Measurements from ENCODE around the gene RHBDL2.
A peak's percentile ranks its signal among the peaks of the same experiment; 100 is the strongest.
"Not testable (repeated sequence)": the region's sequence is repeated elsewhere in the genome, so short reads cannot be mapped to it uniquely, and the experiment has no call there.

The RHBDL2 gene

DNA sequence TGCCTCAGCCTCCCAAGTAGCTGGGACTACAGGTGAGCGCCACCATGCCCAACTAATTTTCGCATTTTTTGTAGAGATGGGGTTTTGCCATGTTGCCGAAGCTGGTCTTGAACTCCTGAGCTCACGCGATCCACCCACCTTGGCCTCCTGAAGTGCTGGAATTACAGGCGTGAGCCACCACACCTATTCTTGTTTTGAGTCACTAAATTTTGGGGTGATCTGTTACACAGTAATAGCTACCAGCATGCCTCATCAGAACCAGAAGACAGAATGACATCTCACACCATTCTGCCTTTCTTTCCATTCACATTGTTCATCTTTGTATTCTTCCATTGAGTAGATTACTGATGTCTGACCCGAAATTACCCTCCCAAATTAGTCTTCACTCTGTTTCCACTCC lies 9.1 kb downstream of the RHBDL2 start:
- DNase-seq = no peak

DNA sequence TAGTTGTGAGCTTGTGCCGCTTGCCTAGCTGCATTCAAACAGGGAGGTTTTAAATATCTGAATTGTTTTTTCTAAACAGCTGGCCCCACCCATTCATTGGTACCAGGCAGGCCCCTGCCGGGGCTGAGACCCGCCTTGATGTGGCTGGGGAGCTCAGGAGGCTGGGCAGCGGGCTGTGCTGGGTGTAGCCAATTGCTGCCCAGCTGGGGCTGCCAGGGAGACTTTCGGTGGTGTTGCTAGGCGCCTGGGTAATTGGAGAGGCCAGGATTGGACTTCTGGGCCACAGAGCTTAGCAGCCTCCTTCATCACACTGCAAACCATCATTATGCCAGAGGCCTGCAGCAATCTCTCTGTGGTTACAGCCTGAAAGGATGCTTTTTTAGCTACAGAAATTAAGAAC lies 12.2 kb downstream of the RHBDL2 start:
- DNase-seq = no peak

DNA sequence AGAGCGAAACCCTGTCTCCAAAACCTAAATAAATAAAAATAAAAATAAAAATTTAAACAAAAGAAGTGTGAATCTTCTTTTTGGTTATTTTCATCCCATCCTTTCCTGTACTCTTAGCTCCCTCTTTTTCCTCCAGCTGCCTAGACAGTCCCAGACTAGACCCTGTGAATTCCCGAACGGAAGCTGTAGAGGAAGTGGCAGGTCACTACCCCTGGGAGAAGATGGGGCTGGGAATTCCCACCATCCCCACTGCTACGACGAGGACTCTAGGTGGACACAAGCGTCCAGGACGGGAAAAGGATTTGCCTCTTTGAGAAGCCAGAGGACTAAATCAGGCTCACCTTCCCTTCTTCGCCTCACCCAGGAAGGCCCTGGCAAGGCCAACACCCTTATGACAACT lies 12.6 kb downstream of the RHBDL2 start:
- no peak for DNase-seq

DNA sequence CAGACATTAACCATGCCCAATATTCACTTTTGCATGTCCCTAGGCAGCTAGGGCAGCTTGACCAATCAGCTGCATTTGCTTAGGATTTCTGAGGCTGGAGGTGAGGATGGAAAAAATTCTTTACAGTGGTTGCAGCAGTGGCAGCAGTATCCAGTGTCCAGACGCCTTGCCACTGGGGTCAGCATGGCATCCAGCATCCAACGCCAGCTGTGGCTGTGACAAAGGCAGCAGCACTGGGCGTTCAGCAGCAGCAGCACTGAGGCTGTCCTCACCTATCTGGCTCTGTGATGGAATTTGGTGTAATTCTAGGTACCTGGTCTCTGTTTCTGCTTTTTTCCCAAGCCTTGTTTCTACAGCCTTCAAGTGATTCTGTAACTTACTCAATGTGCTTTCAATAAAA lies 15.5 kb downstream of the RHBDL2 start:
- DNase-seq = no peak

DNA sequence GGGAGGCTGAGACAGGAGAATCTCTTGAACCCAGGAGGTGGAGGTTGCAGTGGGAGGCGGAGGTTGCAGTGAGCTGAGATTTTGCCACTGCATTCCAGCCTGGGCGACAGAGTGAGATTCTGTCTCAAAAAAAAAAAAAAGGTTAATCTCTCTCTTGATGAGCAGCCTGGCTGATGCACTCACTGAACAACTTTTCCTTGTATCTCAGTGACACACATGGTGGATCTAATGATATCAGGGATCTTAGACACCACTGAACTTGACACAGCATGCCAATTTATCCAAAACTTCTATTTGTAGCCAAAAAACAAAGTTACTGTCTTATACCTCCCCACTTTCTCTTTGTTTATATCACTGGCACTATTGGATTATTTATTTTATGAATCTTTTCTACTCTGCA lies 16.2 kb downstream of the RHBDL2 start:
- DNase-seq = no peak

DNA sequence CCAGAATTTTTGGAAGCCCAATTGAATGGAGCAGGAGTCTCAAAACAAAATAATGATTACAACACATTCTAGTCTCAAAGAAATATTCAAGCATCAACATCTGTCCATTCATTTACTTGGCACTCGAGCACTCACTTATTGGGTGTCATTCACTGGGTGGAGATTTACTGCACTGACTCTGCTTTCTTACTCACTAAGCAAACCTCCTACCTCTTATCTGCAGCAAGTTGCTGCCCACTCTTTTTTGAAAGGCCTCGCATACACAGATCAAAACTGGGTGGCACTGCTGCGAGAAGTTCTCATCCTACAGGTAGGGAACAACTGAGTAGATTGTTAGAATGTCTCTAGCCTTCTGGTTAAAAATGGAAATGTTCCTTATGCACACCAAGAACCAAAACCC lies 18.0 kb downstream of the RHBDL2 start:
- DNase-seq = no peak

DNA sequence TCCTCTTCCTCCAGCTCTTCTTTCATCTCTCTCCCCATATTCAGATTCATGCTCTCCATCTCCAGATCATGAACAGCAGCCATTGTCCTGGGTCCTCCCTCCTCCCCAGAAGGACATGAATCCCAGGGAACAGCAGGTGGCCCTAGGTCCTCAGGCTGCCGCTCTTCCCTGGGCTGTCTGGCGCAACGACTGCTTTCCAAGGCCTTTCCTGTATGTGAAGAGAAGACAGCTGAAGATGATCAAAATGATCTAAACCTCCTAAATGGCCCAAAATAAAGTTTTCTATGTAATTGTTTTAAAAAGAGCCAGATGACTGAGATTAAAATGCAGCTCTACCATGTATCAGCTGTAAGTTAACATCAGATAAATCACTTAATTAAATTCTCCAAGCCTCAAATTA lies 22.5 kb downstream of the RHBDL2 start:
- DNase-seq = no peak

DNA sequence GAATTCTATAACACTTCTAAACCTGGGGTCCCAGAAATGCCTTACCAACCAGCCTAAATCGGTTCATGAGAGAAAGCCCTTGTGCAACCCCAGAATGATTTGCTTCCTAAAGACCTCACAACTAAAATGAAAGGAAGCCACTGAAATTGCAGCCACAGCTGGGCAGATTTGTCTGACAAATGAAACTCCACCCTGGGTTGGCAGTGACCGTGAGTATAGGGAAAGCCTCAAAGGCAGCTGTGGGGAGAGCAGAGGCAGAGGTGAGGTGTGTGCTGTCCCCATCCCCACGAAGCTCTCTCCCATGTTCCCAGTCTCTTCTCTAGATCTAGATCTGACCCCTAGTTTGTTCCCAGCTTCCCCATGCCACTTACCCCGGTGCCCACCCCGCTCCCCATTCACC lies 23.1 kb downstream of the RHBDL2 start:
- DNase-seq = no peak

DNA sequence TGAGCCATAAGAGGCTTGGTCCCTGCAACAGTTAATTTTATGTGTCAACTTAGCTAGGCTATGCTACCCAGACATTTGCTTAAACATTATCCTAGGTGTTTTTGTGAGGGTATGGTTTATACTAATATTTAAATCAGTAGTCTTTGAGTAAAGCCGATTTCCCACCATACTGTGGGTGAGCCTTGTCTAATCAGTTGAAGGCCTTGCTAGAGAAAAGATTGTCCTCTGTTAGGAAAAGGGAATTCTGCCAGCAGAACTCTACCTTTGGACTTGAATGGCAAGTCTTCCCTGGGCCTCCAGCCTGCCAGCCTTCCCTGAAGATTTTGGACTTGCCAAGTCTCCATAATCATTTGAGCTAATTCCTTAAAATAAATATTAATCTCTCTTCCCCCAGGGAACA lies 23.9 kb downstream of the RHBDL2 start:
- DNase-seq = no peak

DNA sequence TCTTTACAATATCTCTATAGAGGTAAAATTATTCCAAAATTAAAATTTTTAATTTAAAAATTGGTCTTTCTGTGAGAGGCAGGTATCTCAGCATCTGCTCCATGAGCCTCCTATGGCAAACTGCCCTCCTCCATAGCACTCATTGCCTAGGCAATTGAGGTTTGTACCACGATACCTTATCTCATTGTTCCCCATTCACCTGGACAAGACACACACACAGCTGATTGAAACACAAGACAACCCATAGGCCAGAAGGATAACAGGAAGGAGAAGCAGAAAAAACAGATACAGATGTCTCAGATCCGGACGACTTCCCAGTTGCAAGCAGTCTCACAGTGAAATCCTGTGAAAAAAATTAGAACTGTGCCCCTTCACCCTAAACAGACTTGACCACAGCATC lies 24.3 kb downstream of the RHBDL2 start:
- no peak for DNase-seq

DNA sequence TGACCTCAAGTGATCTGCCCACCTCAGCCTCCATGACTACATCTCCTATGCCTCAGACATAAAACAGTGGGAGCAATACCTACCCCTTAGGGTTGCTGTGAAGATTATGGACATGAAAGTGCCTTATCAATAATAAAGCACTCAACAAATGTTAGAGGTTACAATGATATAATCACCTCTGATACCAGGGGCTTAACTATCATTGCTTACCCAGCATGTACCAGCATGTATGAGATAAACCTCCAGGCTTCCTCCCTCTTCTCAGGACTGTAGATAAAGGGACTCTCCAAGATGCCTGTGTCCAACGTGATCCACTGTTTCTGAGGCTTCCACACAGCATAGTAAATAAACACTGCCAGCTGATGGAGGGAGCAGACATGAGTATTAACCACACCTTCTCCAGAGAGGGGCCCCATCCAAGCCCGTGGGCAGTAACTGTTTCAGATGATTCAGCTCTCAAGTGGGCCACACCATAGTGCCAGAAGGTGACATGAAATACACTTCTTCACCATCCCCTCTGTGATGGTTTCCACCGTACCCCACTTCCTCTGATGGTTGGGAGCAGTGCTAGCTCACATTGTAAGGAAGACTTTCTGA lies 26.2 kb downstream of the RHBDL2 start:
- DNase-seq = no peak

DNA sequence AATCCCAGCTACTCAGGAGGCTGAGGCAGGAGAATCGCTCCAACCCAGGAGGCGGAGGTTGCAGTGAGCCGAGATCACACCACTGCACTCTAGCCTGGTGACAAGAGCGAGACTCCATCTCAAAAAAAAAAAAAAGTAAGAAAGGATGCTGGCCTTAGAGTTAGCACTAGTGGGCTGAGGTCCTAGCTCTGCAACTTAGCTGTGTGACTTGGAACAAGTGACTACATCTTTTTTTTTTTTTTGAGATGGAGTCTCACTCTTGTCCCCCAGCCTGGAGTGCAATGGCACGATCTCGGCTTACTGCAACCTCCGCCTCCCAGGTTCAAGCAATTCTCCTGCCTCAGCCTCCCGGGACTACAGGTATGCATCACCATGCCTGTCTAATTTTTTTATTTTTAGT lies 26.7 kb downstream of the RHBDL2 start:
- not testable (repeated sequence) for DNase-seq

DNA sequence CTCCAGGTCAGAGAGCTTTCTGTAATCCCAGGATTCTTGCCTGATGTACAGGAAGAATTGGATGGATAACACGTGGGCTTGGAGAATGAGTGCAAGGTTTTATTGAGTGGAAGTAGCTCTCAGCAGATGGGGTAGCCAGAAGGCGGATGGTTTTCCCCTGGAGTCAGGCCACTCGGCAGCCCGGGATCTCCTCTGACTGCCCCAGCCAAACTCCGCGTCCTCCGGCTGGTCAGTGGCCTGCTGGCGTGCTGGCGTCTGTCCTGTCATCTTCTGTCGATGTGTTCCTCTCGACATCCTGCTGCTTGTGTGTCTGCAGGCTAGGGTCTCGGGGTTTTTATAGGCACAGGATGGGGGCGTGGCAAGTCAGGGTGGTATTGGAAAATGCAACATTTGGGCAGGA lies 32.8 kb downstream of the RHBDL2 start:
- DNase-seq = peak in 1 of 2 experiments; percentile 21

DNA sequence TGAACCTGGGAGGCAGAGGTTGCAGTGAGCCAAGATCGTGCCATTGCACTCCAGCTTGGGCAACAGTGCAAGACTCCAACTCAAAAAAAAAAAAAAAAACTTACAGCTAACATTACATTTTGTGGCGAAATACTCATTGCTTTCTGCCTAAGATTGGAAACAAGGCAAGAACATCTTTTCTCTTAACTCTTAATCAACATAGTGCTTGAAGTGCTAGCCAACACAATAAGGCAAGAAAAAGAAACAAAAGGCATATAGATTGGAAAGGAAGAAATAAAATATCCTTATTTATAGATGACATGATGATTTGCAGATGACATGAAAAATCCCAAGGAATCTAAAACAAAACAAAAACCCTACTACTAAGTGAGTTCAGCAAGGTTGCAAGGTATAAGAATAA lies 35.6 kb downstream of the RHBDL2 start:
- DNase-seq = no peak

DNA sequence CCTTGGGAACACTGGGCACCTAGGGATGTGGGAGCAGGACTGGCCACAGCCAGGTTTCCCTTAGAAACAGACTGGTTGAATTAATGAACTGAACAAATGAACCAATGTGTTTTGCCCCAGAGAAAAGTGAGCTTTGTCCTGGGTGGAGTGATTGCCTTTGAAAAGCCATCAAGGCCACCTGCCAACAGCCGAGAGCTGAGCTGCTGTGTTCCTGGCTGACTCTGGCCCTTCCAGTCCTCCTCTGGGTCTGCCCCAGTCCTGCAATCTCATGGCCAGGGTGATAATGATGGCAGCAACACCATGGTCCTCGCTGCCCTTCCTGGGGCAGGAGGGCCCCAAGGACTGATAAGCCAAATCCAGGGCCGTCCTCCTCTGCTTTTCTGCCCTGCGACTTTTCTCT lies 42.1 kb downstream of the RHBDL2 start:
- DNase-seq = no peak

DNA sequence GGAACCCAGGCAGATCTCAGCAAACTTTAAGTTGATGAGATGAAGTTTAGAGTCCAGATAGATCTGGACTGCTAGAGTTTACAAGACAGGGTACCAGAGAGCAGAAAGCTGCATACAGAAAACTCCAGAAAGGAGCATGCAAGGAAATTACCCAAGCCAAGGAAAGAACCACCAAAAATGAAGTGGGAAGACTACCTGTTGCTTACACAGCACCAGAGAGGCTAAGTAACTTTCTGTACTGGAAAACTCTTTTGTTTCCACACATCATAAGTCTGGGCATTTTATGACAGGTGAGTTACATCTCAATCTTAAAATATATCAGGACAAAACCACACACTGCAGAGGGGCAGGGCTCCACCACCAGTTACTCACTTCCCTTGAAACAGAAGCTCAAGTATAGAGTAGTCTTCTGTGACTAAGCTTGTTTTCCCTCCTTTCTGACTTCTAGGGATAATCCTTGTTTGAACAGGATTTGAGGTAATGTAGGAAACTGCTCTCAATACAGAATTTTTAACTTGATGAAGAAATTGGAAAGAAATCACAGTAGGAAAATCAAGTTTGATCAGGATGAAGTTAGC lies 42.9 kb downstream of the RHBDL2 start:
- no peak for DNase-seq

DNA sequence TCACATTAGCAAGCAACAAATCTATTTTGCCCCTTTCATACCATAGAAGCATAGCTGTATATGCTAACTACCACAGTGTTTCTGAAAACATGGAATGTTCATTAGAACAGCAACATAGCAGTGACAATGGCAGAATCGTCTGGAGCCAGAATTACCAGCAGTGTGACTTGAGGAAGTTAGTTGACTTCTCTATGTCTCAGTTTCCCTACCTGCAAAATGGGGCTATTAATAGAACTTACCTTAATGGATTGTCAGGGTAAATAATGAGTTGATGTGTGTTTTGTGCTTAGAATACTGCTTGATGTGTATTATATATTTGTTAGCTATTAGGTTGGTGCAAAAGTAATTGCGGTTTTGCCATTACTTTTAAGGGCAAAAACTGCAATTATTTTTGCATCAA lies 45.5 kb downstream of the RHBDL2 start:
- no peak for DNase-seq

DNA sequence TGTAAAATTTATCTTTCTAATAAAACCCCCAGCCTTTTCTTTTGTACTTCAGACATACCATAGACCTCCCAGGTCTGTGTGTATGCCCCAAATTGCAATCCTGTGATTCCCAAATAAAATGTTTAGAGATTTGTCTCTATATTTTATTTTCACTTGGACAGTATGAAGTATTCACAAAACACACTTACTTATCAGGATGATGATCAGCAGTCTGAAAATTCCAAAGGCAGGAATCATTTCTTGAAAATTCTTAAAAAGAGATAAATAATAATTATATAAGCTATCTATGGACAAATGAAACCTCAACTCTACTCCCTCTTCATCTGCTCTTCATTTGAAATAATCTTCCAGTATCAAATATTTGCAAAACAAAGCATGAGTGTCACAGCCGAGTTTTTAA lies 48.7 kb downstream of the RHBDL2 start:
- no peak for DNase-seq

DNA sequence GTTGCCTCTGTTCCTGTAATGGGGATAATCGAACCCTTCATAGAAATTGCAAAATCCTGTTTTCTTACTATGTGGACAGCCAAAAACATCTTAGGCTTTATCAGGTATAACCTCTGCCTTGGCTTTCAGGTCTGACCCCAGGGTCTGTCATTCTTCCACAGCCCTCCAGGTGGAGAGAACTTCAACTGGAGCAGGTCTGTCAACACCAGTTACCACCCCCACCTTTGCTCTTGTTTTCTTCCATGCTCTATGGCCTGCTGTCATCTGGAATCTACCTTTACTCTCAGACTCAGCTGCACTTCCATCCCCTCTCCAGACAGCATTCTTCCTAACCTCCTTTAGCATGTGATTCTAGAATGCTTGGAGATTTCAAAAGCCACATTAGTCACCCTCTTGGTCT lies 49.9 kb downstream of the RHBDL2 start:
- DNase-seq = no peak

DNA sequence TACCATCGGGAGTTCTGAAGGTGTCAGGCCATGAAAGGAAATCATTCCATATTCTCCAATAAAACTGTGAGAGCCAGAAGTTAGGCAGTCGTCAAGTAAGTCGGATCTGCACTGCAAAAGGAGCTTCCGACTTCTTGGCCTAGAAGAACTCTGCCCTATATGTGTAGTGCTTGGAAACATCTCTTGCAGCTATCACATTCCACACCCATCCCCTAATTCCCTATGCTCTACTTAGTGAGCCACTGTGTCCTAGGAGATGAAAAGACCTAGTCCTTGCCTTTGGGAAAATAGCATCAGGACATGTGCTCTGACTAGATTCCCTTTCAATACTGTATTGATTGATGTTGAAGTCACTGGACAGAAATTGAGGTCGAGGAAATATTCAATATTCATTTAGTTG lies 52.0 kb downstream of the RHBDL2 start:
- DNase-seq = no peak

DNA sequence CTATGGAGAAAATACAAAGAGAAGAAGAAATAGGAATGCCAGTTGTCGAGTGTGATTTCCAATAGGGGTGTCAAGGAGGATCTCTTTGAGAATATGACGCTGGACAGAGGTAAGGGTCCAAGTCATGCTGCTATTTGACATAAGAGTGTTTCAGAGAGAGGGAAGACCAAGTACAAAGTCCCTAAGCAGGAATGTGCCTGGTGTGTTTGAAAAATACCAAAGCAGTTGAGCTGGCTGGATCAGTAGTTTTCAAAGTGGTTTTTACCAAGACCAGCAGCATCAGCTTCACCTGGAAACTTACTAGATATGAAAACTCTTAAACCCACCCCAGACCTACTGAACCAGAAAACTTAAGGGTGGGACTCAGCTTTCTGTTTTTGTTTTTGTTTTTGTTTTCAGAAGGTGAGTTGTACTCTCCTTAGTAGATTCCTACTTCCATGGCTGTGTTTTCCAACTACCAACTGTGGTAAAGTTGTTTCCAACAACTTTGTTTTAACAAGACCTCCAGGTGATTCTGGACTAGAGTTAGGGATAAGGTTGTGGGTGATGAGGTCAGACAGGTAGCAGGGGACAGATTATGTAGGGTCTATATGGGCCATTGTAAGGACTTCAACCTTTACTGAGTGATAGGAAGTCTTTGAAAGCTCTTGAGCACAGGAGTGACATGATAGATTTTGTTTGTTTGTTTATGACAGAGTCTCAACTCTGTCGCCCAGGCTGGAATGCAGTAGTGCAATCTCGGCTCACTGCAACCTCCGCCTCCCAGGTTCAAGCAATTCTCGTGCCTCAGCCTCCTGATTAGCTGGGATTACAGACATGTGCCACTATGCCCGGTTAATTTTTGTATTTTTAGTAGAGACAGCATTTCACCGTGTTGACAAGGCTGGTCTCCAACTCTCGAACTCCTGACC lies 53.0 kb downstream of the RHBDL2 start:
- no peak for DNase-seq

DNA sequence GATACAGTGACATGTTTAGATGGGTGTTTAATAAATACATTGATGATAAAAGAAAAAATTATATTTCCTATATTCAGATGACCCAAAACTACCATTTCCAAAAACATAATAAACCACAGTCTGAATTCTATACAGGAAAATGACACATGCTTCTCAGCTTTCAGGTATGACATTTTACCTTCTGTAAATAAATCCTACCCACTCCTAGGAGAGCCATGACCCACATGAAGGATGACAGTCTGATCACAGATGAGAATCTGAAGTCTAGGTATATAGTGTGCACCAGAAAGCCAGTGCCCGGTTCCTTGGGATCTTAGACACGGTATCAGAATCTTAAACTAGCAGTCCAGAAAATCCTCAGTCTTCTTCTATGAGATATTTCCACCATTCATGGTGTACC lies 56.5 kb downstream of the RHBDL2 start:
- no peak for DNase-seq

DNA sequence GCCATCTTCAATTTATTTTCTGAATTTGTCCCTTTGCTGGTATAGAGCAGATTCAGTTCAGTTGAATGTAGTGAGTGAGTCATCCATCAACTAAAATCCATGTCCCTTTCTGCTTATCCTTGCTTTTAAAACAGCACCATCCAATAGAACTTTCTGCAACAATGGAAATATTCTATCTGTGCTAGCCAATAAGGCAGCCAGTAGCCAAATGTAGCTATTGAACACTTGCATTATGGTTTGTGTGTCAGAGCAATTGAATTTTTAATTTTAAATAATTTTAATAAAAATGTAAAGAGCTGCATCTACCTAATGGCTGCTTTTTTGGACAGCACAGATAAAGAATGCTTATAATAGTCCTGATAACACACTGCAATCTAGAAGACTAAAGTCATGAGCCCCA lies 60.1 kb downstream of the RHBDL2 start, which contains the start of gene GJA9:
Gene GJA9 (minus strand): TSS at position 101 of the 400 bp plus-strand sequence. CDS start 5,489 bp downstream, outside the sequence.
- no peak for DNase-seq

DNA sequence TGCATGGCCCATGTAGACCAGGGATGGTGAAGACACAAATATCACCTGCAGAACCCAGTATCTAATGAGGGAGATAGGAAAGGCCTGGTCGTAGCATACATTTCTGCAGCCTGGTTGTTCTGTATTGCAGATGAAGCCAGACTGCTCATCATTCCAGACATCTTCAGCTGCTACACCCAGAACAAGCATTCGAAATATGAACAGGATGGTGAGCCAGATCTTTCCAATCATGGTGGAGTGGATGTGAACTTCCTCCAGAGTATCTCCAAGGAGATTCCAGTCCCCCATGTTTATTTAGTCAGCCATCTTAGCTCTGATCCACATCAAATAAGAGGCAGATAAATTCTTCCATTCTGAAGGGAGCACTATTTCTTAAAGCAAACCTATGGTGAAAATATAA lies 65.8 kb downstream of the RHBDL2 start:
- DNase-seq = no peak

Data from NCI-H446 (cell line).